ENCODE measurements around the gene SUPT3H. TPM values are rescaled to one million over a fixed set of nuclear protein-coding genes. Genes with fewer than 3 reads are reported as not detected.
A peak's percentile ranks its signal among the peaks of the same experiment; 100 is the strongest.

SUPT3H gene
- total and polyA plus RNA-seq, 12 donors: 10.0 to 56.2 (median 16.6) TPM

DNA sequence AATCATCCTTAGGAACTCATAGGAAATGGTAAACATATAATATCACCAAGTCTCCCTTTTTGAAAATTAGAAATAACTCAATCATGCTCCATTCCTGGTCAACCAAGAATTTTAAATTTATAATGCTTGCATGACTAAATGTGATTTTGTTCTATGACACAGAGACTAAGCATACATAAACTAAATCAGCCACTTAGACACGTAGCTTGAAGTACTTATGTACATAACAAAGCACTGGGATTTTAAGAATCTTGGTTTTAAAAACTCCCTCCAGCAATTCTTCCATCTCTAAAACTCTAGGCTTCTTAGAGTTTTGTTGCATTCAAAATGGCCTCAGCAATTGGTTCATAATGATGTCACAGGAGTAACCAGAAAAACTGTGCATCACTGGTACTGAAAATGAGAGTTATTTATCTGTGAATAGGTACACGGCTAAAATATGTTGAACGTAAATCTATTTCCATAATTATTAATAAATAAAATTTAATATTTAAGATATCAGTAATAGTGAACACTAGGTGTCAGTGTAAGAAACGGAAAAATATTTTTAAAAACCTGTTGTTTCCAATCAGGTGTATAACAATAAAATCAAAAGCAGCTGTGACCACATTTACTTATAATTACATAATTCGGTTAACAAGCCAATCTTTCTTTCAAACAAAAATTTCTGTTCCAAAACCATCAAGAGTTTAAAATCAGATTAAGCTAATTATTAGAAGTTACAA is 291.2 kb downstream of the SUPT3H start:
- H3K36me3 ChIP-seq (replicated peaks in 1 of 2): no peaks in the 10 kb centered on the region
- H3K4me3 ChIP-seq: no peak overlapping the region
- peaks cover 0 to 12% of the 10 kb centered on the region in 2 donors for H3K4me1 ChIP-seq (replicated peaks in 1 of 2)
- H3K9me3 ChIP-seq (replicated peaks in 1 of 3): peaks cover 0 to 5% (median 0%) of the 10 kb centered on the region in 3 donors
- intact Hi-C loops (cut with DNase I): no loop called here
- no peak overlapping the region for H3K27ac ChIP-seq
- WGBS, 4 donors: 76 to 81% (median 79%) methylated on average over 5 of the region's 5 CpGs
- peak in 2 of 6 experiments; percentile 14 to 20 for TF ChIP-seq CTCF (IDR thresholded peaks at IDR 0.05)
- no peak for TF ChIP-seq POLR2A (IDR thresholded peaks at IDR 0.05)
- H3K27me3 ChIP-seq: no peaks in the 10 kb centered on the region
- no peak for DNase-seq

- 78 to 97% (median 92%) methylated on average over 3 of the region's 3 CpGs for WGBS, 4 donors
- no peaks in the 10 kb centered on the region for H3K9me3 ChIP-seq (replicated peaks in 1 of 3)
- H3K4me1 ChIP-seq (replicated peaks in 1 of 2): peaks cover 0 to under 1% of the 10 kb centered on the region in 2 donors
- H3K27me3 ChIP-seq: no peaks in the 10 kb centered on the region
- intact Hi-C loops (cut with DNase I): no loop called here
- no peak overlapping the region for H3K4me3 ChIP-seq
- DNase-seq: no peak
- H3K36me3 ChIP-seq (replicated peaks in 1 of 2): no peaks in the 10 kb centered on the region
- TF ChIP-seq CTCF (IDR thresholded peaks at IDR 0.05) (no peak), POLR2A (IDR thresholded peaks at IDR 0.05) (no peak)
- no peak overlapping the region for H3K27ac ChIP-seq
These were observed 293.5 kb downstream of the SUPT3H start for GRCh38 chr6:45084257-45084656.

- Histone ChIP-seq H3K4me1 (replicated peaks in 1 of 2) (no peaks in the 10 kb centered on the region), H3K36me3 (replicated peaks in 1 of 2) (no peaks in the 10 kb centered on the region), H3K4me3 (no peak overlapping the region), H3K27ac (no peak overlapping the region), H3K9me3 (replicated peaks in 1 of 3) (peaks cover 5 to 9% (median 7%) of the 10 kb centered on the region in 3 donors), H3K27me3 (no peaks in the 10 kb centered on the region)
- TF ChIP-seq POLR2A (IDR thresholded peaks at IDR 0.05) (no peak), CTCF (IDR thresholded peaks at IDR 0.05) (no peak)
- WGBS, 4 donors: 79 to 95% (median 86%) methylated on average over 1 of the region's 1 CpG
- no peak for DNase-seq
- intact Hi-C loops (cut with DNase I): no loop called here
These were observed 295.6 kb downstream of the SUPT3H start for GRCh38 chr6:45082091-45082490.

GRCh38 chr6:45081634-45082033 is 296.1 kb downstream of the SUPT3H start:
- no peaks in the 10 kb centered on the region for H3K4me1 ChIP-seq (replicated peaks in 1 of 2)
- H3K36me3 ChIP-seq (replicated peaks in 1 of 2): no peaks in the 10 kb centered on the region
- TF ChIP-seq CTCF (IDR thresholded peaks at IDR 0.05) (no peak), POLR2A (IDR thresholded peaks at IDR 0.05) (no peak)
- intact Hi-C loops (cut with DNase I): no loop called here
- no peak for DNase-seq
- no peak overlapping the region for H3K27ac ChIP-seq
- WGBS, 4 donors: 88 to 98% (median 96%) methylated on average over 1 of the region's 1 CpG
- no peak overlapping the region for H3K4me3 ChIP-seq
- H3K9me3 ChIP-seq (replicated peaks in 1 of 3): peaks cover 5 to 9% (median 7%) of the 10 kb centered on the region in 3 donors
- no peaks in the 10 kb centered on the region for H3K27me3 ChIP-seq
